ENCODE data around the gene KIF4A. TPM values are rescaled to one million over a fixed set of nuclear protein-coding genes. Genes with fewer than 3 reads are reported as not detected.
A peak's percentile ranks its signal among the peaks of the same experiment; 100 is the strongest.

The KIF4A gene
- total RNA-seq, 1 experiment from 2014 or later = 40.3 TPM

DNA sequence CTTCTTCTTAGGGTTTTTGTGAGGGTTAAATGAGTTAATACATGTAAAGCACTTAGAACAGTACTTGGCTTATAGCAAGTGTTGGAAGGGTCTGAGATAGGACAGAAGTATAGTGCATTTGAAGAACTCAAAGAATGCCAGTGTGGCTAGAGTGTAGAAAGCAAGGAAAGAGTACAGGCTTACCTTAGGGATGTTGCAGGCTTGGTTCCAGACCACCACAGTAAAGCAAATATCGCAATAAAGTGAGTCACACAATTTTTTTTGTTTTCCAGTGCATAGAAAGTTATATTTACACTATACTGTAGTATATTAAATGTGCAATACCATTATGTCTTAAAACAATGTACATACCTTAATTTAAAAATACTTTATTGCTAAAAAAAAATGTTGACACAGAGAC lies 41.3 kb downstream of the KIF4A start:
- H3K36me3 ChIP-seq (ENCODE audit: control insufficient read depth in 1 of 2, insufficient read depth in 2 of 2, low read length in 2 of 2) = peaks cover 0 to 7% of the 10 kb centered on the region in 2 experiments; a peak in 1 of 4 replicates
- H2AFZ ChIP-seq (ENCODE audit: low read depth, low read length, poor library complexity, severe bottlenecking) = no peak overlapping the region
- POLR2A ChIA-PET = no interaction called here
- H3K79me2 ChIP-seq (ENCODE audit: insufficient read depth, low read length) = 0 out of 2 replicates have a peak, but pooled peaks cover 4% of the 10 kb centered on the region
- H3K27ac ChIP-seq (ENCODE audit: low read depth, low read length) = no peak overlapping the region
- H3K9ac ChIP-seq (ENCODE audit: low read length) = no peak overlapping the region
- DNase-seq (ENCODE audit: low read depth, low spot score) (no peak), ATAC-seq (no peak)
- no peaks in the 10 kb centered on the region for H4K20me1 ChIP-seq (ENCODE audit: insufficient read depth)
- RAD21 ChIA-PET (ENCODE audit: low non-redundant PET in 1 of 2, low total read pairs in 2 of 2, uncharacterized antibody in 2 of 2, unreplicated experiment in 2 of 2) = no interaction called here
- no TSS peak for BruUV-seq (replicated peaks)
- no peak overlapping the region for H3K4me2 ChIP-seq (ENCODE audit: low read length)
- no peak overlapping the region for H3K4me3 ChIP-seq (replicated peaks in 1 of 2; ENCODE audit: low read depth in 1 of 2, low read length in 2 of 2)
- intact Hi-C loops (cut with micrococcal nuclease) = no loop called here
- CTCF ChIA-PET = no interaction called here
- H3K9me2 ChIP-seq (ENCODE audit: insufficient read depth) = no peaks in the 10 kb centered on the region
- TF ChIP-seq CEBPB (IDR thresholded peaks at IDR 0.05; ENCODE audit: low read depth) = no peak
- no peaks in the 10 kb centered on the region for H3K4me1 ChIP-seq (ENCODE audit: control insufficient read depth in 1 of 2, insufficient read depth in 2 of 2, low read length in 2 of 2)
- no peaks in the 10 kb centered on the region for H3K9me3 ChIP-seq (ENCODE audit: control insufficient read depth in 1 of 2, insufficient read depth in 1 of 2, low read depth in 1 of 2, low read length in 2 of 2)
- H3K27me3 ChIP-seq (ENCODE audit: insufficient read depth, low read length) = no peaks in the 10 kb centered on the region

DNA sequence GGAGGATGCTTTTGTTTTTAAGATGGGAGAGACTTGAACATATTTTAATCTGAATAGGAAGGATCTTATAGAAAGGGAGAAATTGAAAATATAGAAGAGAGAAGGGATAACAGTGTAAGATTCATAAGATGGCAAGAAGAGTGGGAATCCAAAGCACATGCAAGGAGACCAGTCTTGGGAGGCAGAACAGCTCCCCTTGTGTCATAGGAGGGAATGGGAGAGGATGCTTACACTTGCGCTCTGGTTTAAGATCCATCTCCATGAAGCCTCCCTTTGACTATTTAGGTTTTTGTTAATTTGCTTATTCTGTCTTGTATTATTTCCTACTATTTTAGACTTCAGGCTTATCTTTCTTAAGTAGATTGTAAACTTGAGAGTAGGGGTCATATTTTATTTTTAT lies 42.7 kb downstream of the KIF4A start:
- Histone ChIP-seq H2AFZ (ENCODE audit: low read depth, low read length, poor library complexity, severe bottlenecking) (no peak overlapping the region), H3K4me2 (ENCODE audit: low read length) (no peak overlapping the region), H3K9me2 (ENCODE audit: insufficient read depth) (no peaks in the 10 kb centered on the region), H3K9ac (ENCODE audit: low read length) (no peak overlapping the region), H3K4me1 (ENCODE audit: control insufficient read depth in 1 of 2, insufficient read depth in 2 of 2, low read length in 2 of 2) (no peaks in the 10 kb centered on the region), H3K79me2 (ENCODE audit: insufficient read depth, low read length) (0 out of 2 replicates have a peak, but pooled peaks cover 2% of the 10 kb centered on the region), H4K20me1 (ENCODE audit: insufficient read depth) (no peaks in the 10 kb centered on the region), H3K27me3 (ENCODE audit: insufficient read depth, low read length) (no peaks in the 10 kb centered on the region), H3K9me3 (ENCODE audit: control insufficient read depth in 1 of 2, insufficient read depth in 1 of 2, low read depth in 1 of 2, low read length in 2 of 2) (no peaks in the 10 kb centered on the region), H3K36me3 (ENCODE audit: control insufficient read depth in 1 of 2, insufficient read depth in 2 of 2, low read length in 2 of 2) (peaks cover 0 to 7% of the 10 kb centered on the region in 2 experiments; a peak in 1 of 4 replicates), H3K27ac (ENCODE audit: low read depth, low read length) (no peak overlapping the region), H3K4me3 (replicated peaks in 1 of 2; ENCODE audit: low read depth in 1 of 2, low read length in 2 of 2) (no peak overlapping the region)
- intact Hi-C loops (cut with micrococcal nuclease) = no loop called here
- 0 out of 2 replicates have a peak, but pooled peaks have one; percentile 44 for ATAC-seq
- RAD21 ChIA-PET (ENCODE audit: low non-redundant PET in 1 of 2, low total read pairs in 2 of 2, uncharacterized antibody in 2 of 2, unreplicated experiment in 2 of 2) = no interaction called here
- TF ChIP-seq TCF7L2 (IDR thresholded peaks at IDR 0.05; ENCODE audit: borderline replicate concordance, extremely low read depth, insufficient read depth, insufficient read length) (no peak), FOSL1 (IDR thresholded peaks at IDR 0.05; ENCODE audit: low read depth) (no peak), CEBPB (IDR thresholded peaks at IDR 0.05; ENCODE audit: low read depth) (no peak), ELF1 (IDR thresholded peaks at IDR 0.05; ENCODE audit: borderline replicate concordance, low read depth) (no peak), POLR2AphosphoS5 (IDR thresholded peaks at IDR 0.05; ENCODE audit: low read depth, low read length) (no peak), EZH2 (IDR thresholded peaks at IDR 0.05) (no peak)
- TF ChIP-seq, protein P1, sequence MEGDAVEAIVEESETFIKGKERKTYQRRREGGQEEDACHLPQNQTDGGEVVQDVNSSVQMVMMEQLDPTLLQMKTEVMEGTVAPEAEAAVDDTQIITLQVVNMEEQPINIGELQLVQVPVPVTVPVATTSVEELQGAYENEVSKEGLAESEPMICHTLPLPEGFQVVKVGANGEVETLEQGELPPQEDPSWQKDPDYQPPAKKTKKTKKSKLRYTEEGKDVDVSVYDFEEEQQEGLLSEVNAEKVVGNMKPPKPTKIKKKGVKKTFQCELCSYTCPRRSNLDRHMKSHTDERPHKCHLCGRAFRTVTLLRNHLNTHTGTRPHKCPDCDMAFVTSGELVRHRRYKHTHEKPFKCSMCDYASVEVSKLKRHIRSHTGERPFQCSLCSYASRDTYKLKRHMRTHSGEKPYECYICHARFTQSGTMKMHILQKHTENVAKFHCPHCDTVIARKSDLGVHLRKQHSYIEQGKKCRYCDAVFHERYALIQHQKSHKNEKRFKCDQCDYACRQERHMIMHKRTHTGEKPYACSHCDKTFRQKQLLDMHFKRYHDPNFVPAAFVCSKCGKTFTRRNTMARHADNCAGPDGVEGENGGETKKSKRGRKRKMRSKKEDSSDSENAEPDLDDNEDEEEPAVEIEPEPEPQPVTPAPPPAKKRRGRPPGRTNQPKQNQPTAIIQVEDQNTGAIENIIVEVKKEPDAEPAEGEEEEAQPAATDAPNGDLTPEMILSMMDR (IDR thresholded peaks at IDR 0.05 in 2 of 3, conservative IDR thresholded peaks at IDR 0.05 in 1 of 3; ENCODE audit: borderline replicate concordance in 1 of 3, insufficient read depth in 1 of 3, low read depth in 2 of 3, low read length in 2 of 3) = peak in 2 of 3 experiments; percentile 36 to 41; a peak in 4 of 6 replicates
- TF ChIP-seq, protein P2, sequence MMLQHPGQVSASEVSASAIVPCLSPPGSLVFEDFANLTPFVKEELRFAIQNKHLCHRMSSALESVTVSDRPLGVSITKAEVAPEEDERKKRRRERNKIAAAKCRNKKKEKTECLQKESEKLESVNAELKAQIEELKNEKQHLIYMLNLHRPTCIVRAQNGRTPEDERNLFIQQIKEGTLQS (IDR thresholded peaks at IDR 0.05) = no peak
- POLR2A ChIA-PET = no interaction called here
- DNase-seq (ENCODE audit: low read depth, low spot score) = no peak
- CTCF ChIA-PET = no interaction called here
- BruUV-seq (replicated peaks) = no TSS peak

Data from HCT116 (cell line).